Naive B cell (primary cell): ENCODE data around the gene CHST11. TPM values are rescaled to one million over a fixed set of nuclear protein-coding genes. Genes with fewer than 3 reads are reported as not detected.

ENCODE experiments used
- ATAC-seq, 2 donors: fragments of 150-1000 bp; cut with Tn5 transposase; 2 replicates each; pipeline ENCODE4 v1.10.0; 2021; ENCODE audit warnings: low read depth in 2 of 2, mild to moderate bottlenecking in 2 of 2, moderate library complexity in 2 of 2
- DNase-seq: peaks from one replicate; pipeline ENCODE4 v3.0.0; 2022
- H3K27ac Mint-ChIP-seq, 6 donors: one replicate each; pipeline ENCODE4 v1.8.0; 2020 to 2022; ENCODE audit warnings: mild to moderate bottlenecking in 6 of 6, mixed read lengths in 6 of 6, moderate library complexity in 5 of 6, inconsistent platforms in 2 of 6
- H3K27me3 Mint-ChIP-seq, 3 donors: one replicate each; pipeline ENCODE4 v1.8.0; 2021 to 2022; ENCODE audit warnings: mixed read lengths in 3 of 3, mild to moderate bottlenecking in 1 of 3
- H3K36me3 Mint-ChIP-seq, 2 donors: one replicate each; pipeline ENCODE4 v1.8.0; 2020 to 2022; ENCODE audit warnings: mixed read lengths in 2 of 2, inconsistent platforms in 1 of 2, mild to moderate bottlenecking in 1 of 2
- H3K4me1 Mint-ChIP-seq, 3 donors: one replicate each; pipeline ENCODE4 v1.8.0; 2020 to 2022; ENCODE audit warnings: mixed read lengths in 3 of 3, inconsistent platforms in 1 of 3, mild to moderate bottlenecking in 1 of 3, moderate library complexity in 1 of 3
- H3K4me3 Mint-ChIP-seq, 8 donors: one replicate each; pipeline ENCODE4 v1.8.0; 2020 to 2022; ENCODE audit warnings: mild to moderate bottlenecking in 8 of 8, mixed read lengths in 8 of 8, moderate library complexity in 8 of 8, inconsistent platforms in 2 of 8
- H3K9me3 Mint-ChIP-seq, 7 donors: one replicate each; pipeline ENCODE4 v1.8.0; 2020 to 2022; ENCODE audit warnings: mixed read lengths in 7 of 7, mild to moderate bottlenecking in 5 of 7, inconsistent platforms in 2 of 7, moderate library complexity in 1 of 7
- polyA plus RNA-seq, 6 donors: library from polyadenylated mRNA; unstranded; fragments of 300-500 nt; fragmentation: Illumina TruSeq; gene quantifications; one replicate each; pipeline ENCODE4 v1.2.3, GENCODE V29; 2021; ENCODE audit warnings: low read depth in 6 of 6

The CHST11 gene
- polyA plus RNA-seq, 6 donors from 2014 or later: 39.8 to 63.6 (median 58.6) TPM

DNA sequence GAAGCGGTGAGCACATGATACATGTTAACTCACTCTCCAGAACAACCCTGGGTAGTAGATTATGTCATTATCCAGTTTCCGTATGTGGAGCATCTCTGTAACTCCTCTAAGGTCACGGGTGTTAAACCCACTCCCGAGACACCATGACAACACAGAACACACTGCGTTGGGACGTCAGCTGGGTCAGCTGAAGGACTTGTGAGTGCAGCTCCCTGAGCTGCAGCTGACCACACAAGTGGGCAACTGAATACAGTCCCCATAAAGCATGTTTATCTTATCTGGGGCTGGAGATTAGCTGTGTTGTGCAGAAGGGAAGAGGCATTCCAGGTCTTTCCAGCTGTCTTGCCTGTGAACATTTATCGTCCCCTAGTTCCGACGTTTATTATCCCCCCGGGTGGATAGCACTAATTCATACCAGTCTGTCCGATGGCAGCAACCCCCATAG is 211.5 kb downstream of the CHST11 start:
- H3K36me3 Mint-ChIP-seq: peaks cover 0 to 5% of the 10 kb centered on the region in 2 donors
- ATAC-seq: no peak
- H3K4me1 Mint-ChIP-seq: peaks cover 48 to 72% (median 63%) of the 10 kb centered on the region in 3 donors
- H3K4me3 Mint-ChIP-seq: peak overlapping the region in 2 of 8 donors; percentile 15 to 71
- no peaks in the 10 kb centered on the region for H3K27me3 Mint-ChIP-seq
- H3K9me3 Mint-ChIP-seq: no peaks in the 10 kb centered on the region
- H3K27ac Mint-ChIP-seq: peak overlapping the region in 2 of 6 donors; percentile 17 to 82
- DNase-seq: no peak

DNA sequence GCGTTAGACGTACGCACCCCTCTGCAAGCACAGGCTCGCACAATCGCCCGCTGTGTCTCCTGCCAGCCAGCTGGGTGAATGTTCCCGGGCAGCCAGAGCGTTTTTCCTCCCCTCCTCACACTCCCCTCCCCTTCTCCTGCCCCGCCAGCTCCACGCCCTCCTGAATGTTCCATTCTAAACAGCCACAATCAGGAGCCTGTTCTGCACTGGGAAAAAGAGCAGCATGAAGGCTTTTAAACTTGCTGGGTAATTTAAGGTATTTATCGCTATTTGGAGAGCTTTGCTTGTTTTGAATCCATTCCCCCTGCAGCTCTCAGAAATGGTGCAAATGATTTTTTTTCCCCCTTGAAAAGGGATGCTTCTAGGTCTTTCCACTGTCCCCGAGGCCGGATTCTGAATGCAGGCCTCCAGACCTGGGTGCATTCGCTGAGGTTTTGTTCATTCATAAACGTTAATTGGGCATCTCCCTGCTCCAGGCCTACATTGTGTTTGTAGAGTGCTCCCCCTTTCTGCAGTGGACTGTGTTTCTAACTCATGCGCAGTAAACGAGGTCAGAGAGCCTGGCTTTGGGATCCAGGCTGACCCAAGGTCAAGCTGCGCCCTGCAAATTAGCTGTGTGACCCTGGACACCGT is 212.5 kb downstream of the CHST11 start:
- peaks cover 0 to 3% of the 10 kb centered on the region in 2 donors for H3K36me3 Mint-ChIP-seq
- no peaks in the 10 kb centered on the region for H3K27me3 Mint-ChIP-seq
- peak overlapping the region in 7 of 8 donors; percentile 15 to 90 (median 61) for H3K4me3 Mint-ChIP-seq
- peak overlapping the region in 4 of 6 donors; percentile 17 to 82 (median 60) for H3K27ac Mint-ChIP-seq
- no peak for DNase-seq
- no peaks in the 10 kb centered on the region for H3K9me3 Mint-ChIP-seq
- peaks cover 57 to 73% (median 63%) of the 10 kb centered on the region in 3 donors for H3K4me1 Mint-ChIP-seq
- no peak for ATAC-seq

DNA sequence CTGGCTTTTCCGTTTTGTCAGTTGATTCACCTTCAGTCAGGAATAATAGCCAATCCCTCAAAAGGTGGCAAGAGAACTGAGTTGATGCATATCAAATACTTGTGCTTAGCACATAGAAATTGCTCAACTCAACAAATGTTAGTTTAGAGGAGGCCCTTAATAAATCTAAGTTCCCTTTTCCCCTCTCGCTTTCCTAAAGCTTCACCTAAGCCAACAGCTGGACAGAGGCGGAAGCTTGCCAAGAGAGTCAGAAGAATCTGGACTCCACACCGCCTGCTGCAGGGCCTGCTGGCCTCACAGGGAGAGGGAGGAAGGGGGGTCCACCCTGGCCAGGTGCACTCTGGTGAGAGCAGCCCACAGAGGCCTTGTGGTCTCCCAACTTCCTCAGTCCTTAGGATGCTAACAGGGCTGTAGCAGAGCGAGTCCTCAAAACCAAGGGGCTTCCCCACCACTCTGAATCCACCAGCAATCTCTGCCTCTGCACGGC is 213.1 kb downstream of the CHST11 start:
- H3K4me3 Mint-ChIP-seq: peak overlapping the region in 7 of 8 donors; percentile 15 to 90 (median 61)

DNA sequence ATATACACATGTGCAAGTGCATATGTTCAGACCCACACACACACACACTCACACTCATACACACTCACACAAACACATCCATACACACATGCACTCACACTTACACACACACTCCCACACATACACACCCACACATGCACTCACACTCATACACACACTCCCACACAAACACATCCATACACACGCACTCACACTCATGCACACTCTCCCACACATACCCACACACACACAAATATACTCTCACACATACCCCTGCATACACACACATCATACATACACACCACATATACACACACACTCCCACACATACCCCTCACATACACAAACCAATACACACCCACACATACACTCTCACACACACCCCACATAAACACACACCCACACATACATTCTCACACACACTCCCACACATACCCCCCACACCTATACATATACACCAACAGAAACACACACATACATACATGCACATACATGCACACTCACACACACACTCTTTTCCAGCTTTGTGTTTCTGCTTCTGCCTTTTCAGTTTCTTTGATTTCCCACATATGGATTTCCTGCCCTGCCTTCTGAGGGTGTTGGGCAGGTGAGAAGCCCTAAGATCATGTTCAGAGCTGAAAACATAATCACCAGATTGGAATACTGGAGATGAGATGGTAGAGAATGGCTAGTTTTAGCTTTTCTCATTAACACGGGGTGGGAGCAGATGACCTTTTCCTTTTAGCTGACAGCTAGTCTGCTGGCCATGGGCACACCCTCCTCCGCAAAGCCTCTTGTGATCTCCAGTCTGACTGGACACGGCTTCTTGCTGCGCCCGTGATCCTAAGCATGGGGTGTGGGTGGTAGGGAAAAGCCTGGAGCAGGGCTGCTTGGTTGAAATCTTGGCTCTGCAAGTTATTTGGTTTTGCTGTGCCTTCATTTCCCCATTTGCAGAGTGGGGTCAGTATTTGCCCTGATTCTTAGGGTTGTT is 214.0 kb downstream of the CHST11 start:
- no peak for DNase-seq

More for the DNA sequence above, 213.1 kb downstream of the CHST11 start:
- peaks cover 0 to 3% of the 10 kb centered on the region in 2 donors for H3K36me3 Mint-ChIP-seq
- H3K27ac Mint-ChIP-seq: peak overlapping the region in 5 of 6 donors; percentile 17 to 92 (median 78)
- ATAC-seq: peak; percentile 76 to 81
- no peaks in the 10 kb centered on the region for H3K27me3 Mint-ChIP-seq
- H3K4me1 Mint-ChIP-seq: peaks cover 57 to 68% (median 62%) of the 10 kb centered on the region in 3 donors
- H3K9me3 Mint-ChIP-seq: no peaks in the 10 kb centered on the region
- peak; percentile 54 for DNase-seq

DNA sequence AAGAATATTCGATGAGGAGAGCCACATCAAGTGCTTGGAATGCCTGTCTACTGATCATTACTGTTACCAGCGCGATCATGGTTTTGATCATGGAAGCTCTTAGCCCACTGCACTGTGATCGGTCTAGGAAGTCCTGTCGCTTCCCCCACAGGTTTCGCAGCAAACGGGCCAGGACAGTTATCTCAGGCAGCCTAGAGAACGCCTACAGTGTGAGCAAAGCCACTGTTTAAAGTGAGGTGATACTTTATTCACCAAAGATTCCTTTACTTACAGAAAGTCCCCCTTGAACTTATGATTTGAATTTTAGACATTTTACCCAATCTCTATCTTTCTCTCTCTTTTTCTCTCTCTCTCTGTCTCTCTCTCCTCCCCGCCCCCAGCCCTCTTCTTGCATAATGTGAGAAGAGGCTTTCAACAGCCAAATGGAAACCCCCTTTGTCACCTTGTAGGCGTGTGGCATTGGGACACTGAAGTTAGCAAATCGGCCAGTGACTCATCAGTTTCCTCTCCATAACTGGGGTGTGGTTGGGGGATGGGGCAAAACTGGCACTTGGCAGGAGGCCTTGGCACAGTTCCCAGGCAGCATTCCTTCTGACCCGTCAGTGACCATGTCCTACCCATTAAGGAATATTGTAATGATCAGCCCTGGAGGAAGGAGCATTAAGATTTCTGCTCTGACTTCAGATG is 214.8 kb downstream of the CHST11 start:
- Mint-ChIP-seq H3K27ac (peak overlapping the region; percentile 17 to 94 (median 76)), H3K4me3 (peak overlapping the region in 5 of 8 donors; percentile 2 to 70 (median 26)), H3K9me3 (no peaks in the 10 kb centered on the region), H3K36me3 (peaks cover 0 to under 1% of the 10 kb centered on the region in 2 donors), H3K27me3 (no peaks in the 10 kb centered on the region), H3K4me1 (peaks cover 55 to 74% (median 59%) of the 10 kb centered on the region in 3 donors)
- ATAC-seq (peak; percentile 69 to 75), DNase-seq (peak; percentile 45)

More for the DNA sequence above, 214.0 kb downstream of the CHST11 start:
- H3K36me3 Mint-ChIP-seq: peaks cover 0 to 3% of the 10 kb centered on the region in 2 donors
- peaks cover 54 to 67% (median 57%) of the 10 kb centered on the region in 3 donors for H3K4me1 Mint-ChIP-seq
- peak overlapping the region in 7 of 8 donors; percentile 0 to 90 (median 22) for H3K4me3 Mint-ChIP-seq
- peak overlapping the region; percentile 2 to 94 (median 63) for H3K27ac Mint-ChIP-seq
- no peak for ATAC-seq
- H3K9me3 Mint-ChIP-seq: no peaks in the 10 kb centered on the region
- H3K27me3 Mint-ChIP-seq: no peaks in the 10 kb centered on the region

DNA sequence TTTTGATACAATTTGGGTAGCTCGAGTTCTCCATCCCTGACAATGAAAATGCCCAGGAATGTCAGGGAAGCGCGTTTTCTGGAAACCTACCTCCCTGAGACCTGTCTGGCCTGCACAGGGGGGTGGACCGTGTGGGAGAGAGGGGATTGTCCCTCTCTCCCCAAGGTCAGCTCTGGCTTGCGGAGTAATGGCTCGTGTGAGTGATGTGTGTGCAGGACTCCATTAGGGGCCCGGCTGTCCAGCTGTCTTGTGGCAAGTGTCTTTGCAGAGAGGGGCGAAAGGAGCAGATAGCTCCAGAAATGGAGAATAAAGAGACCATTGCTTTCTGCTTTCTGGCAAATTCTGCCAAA is 215.3 kb downstream of the CHST11 start:
- peaks cover 59 to 79% (median 63%) of the 10 kb centered on the region in 3 donors for H3K4me1 Mint-ChIP-seq
- DNase-seq (no peak), ATAC-seq (no peak)
- no peaks in the 10 kb centered on the region for H3K36me3 Mint-ChIP-seq
- peak overlapping the region in 4 of 6 donors; percentile 17 to 94 (median 76) for H3K27ac Mint-ChIP-seq
- H3K4me3 Mint-ChIP-seq: peak overlapping the region in 1 of 8 donors; percentile 70
- no peaks in the 10 kb centered on the region for H3K9me3 Mint-ChIP-seq
- no peaks in the 10 kb centered on the region for H3K27me3 Mint-ChIP-seq

DNA sequence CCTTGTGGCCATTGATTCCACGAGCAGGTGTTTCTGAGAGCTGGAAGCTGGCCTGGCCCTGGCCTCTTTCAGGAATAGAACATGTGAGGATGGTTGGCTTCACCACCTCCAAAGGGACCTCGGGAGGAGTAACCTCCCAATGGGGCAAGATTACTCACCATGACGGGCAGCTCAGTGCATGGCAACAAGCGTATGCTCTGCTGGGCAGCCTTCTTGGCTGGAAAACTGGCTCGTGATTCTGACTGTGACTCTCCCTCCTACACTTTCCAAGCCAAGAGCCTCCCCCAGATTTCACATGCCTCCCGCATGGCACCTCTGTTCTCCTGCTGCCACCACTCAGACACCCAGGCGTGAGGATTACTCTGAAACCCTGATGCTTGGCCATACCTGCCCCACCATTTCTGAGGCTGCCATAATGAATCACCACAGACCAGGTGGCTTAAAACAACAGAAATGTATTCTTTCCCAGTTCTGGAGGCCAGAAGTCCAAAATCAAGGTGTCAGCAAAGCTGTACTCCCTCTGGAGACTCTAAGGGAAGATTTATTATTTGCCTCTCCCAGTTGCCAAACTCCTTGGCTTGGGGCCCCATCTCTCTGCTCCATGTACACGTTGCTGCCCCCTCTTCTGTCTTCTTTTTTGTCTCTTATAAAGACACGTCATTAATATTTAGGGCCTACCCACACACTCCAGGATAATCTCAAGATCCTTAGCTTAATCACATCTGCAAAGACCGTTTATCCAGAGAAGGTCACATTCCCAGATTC is 215.9 kb downstream of the CHST11 start:
- no peaks in the 10 kb centered on the region for H3K36me3 Mint-ChIP-seq
- peak overlapping the region in 5 of 6 donors; percentile 40 to 81 (median 69) for H3K27ac Mint-ChIP-seq
- no peaks in the 10 kb centered on the region for H3K9me3 Mint-ChIP-seq
- no peaks in the 10 kb centered on the region for H3K27me3 Mint-ChIP-seq
- DNase-seq (no peak), ATAC-seq (no peak)
- H3K4me3 Mint-ChIP-seq: no peak overlapping the region
- H3K4me1 Mint-ChIP-seq: peaks cover 65 to 83% (median 69%) of the 10 kb centered on the region in 3 donors

DNA sequence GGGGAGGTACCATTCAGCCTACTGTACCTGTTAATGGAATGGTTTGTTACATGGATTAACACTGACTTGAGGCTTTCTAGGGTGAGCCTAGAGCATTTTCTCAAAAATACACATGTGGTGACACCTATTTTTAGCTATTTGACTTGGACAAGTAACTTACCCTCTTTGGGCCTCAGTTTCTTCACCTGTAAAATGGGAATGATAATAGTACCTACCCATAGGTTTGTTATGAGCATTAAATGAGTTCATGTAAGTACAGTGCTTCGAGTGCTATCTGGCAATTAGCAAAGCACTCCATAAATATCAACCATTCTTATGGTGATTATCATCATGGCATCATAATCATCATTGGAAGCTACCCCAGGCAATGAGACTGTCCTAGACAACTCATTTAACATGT is 216.5 kb downstream of the CHST11 start:
- Mint-ChIP-seq H3K9me3 (no peaks in the 10 kb centered on the region), H3K27ac (peak overlapping the region in 2 of 6 donors; percentile 39 to 69), H3K4me1 (peaks cover 65 to 83% (median 70%) of the 10 kb centered on the region in 3 donors), H3K4me3 (no peak overlapping the region), H3K27me3 (no peaks in the 10 kb centered on the region), H3K36me3 (no peaks in the 10 kb centered on the region)
- ATAC-seq (no peak), DNase-seq (no peak)

DNA sequence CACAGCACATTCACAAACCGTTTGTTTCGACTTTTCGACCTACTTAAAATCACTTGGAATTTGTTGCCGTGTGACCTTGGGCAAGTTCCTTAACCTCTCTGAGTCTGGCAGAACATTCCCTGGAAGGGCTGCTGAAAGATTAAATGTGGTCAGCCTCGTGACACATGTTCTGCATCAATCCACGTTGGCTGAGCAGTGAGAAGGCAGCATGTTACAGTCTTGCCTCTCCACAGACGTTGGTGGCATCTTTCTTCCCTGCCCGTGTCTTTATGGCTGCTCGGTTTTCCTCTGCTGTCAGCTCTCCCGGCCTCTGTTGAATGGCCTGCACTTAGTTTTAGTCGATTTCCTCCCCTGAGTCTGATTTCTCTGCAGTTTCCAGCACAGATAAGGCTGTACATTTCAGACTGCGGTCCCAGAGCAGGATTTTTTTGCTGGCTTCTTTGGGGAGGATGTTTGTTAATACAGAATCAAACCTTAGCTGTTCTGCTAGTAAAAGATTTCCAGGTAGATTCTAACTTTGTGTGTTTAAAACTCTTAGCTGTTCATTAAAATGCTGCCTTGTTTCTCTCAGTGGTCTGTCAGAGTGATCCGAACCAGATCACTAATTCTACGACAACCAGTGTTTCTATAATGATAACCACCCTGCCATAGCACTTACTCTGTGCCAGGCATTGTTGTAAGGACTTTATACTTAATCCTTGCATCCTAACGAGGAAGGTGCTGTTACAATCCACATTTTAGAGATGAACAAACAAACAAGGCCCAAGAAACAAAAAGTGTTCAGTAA is 217.1 kb downstream of the CHST11 start:
- Mint-ChIP-seq H3K36me3 (no peaks in the 10 kb centered on the region), H3K27ac (peak overlapping the region in 5 of 6 donors; percentile 21 to 88 (median 74)), H3K9me3 (no peaks in the 10 kb centered on the region), H3K27me3 (no peaks in the 10 kb centered on the region), H3K4me3 (peak overlapping the region in 1 of 8 donors; percentile 30), H3K4me1 (peaks cover 62 to 83% (median 66%) of the 10 kb centered on the region in 3 donors)
- DNase-seq (no peak), ATAC-seq (no peak)

DNA sequence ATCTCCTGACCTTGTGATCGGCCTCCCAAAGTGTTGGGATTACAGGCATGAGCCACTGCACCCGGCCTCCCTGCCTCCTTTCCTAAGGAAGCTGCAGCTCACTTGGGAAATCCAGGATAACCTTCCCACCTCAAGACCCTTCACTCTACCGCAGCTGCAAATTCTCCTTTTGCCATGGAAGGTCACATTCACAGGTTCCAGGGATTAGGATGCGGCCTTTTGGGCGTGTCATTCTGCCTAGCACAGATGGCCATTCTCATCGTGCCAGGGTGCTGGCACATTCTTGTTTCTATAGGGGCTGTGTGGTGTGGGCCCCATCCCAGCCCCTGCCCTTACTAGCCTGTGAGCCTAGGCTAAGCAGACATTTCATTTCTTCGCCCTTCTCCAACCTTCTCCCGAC is 219.9 kb downstream of the CHST11 start:
- H3K27ac Mint-ChIP-seq: peak overlapping the region in 3 of 6 donors; percentile 71 to 75 (median 71)
- peaks cover 57 to 83% (median 65%) of the 10 kb centered on the region in 3 donors for H3K4me1 Mint-ChIP-seq
- no peaks in the 10 kb centered on the region for H3K27me3 Mint-ChIP-seq
- peak overlapping the region in 1 of 8 donors; percentile 16 for H3K4me3 Mint-ChIP-seq
- no peak for DNase-seq
- no peaks in the 10 kb centered on the region for H3K36me3 Mint-ChIP-seq
- ATAC-seq: no peak
- H3K9me3 Mint-ChIP-seq: no peaks in the 10 kb centered on the region

DNA sequence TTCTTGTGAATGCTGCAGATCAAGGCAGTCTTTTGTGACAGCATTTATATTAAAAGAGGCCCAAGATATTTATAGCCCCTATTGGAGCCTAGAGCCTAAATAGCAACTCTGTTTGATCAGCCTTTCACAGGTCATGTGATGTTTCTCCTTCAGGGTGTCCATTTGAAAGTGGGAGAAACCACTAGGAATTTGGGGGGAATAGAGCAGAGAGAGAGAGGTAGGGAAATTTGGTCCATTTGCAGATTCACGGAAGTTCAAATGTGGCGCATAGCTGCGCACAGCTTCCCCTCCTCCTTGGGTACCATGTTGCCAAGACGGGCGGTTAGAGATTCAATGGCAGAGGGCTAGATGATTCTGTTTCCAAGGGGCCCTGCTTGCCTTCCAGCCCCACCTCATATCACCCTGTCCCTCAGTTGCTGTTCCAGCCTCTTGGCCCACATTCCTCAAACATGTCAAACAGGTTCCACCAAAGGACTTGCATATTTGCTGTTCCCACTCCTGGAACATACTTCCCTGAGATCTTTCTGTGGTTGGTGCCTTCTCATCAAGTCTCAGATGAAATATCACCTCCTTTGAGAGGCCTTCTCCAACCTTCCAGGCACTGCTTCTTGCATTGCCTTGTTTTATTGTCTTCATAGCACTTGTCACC is 220.8 kb downstream of the CHST11 start:
- Mint-ChIP-seq H3K36me3 (no peaks in the 10 kb centered on the region), H3K27me3 (no peaks in the 10 kb centered on the region), H3K4me3 (no peak overlapping the region), H3K27ac (peak overlapping the region in 4 of 6 donors; percentile 39 to 71 (median 58)), H3K4me1 (peaks cover 60 to 84% (median 66%) of the 10 kb centered on the region in 3 donors), H3K9me3 (no peaks in the 10 kb centered on the region)
- ATAC-seq (no peak), DNase-seq (no peak)
